Measurements from ENCODE around the gene PRKAG2.

- TF ChIP-seq CTCF (IDR thresholded peaks at IDR 0.05; ENCODE audit: low read length) (no peak), EZH2 (IDR thresholded peaks at IDR 0.05; ENCODE audit: borderline replicate concordance, low read length) (no peak)
These were observed 164.1 kb downstream of the PRKAG2 start for GRCh38 chr7:151712810-151713125.

Measured in OCI-LY1 (cell line).